Panc1 (cell line): ENCODE data around the gene CDCA8. TPM values are rescaled to one million over a fixed set of nuclear protein-coding genes. Genes with fewer than 3 reads are reported as not detected.

Source experiments
- ATAC-seq: fragments of 200-7000 bp; cut with Tn5 transposase; 2 replicates; pipeline ENCODE4 v1.9.1; 2020; ENCODE audit warnings: mild to moderate bottlenecking, moderate library complexity
- BruUV-seq: library from RNA; stranded (reverse); fragments of 400-500 nt; replicated peaks from 2 replicates; lab custom pipeline; 2021; lab: Mats Ljungman, UMichigan
- CTCF ChIA-PET: fragments of 300-600 bp; sonication (Branson Sonifier 250); formaldehyde crosslinking; loops from one replicate; lab custom pipeline; 2022; ENCODE audit warnings: antibody characterized with exemption; lab: Charles Lee
- POLR2A ChIA-PET: fragments of 300-600 bp; sonication (Branson Sonifier 250); formaldehyde crosslinking; loops from one replicate; lab custom pipeline; 2022; ENCODE audit warnings: antibody characterized with exemption; lab: Charles Lee
- DNase-seq: peaks from one replicate; pipeline ENCODE4 v3.0.0-alpha.2; 2010; ENCODE audit warnings: low read depth, low spot score
- H3K27ac ChIP-seq: 2 replicates; pipeline ENCODE4 v1.5.1; 2011; ENCODE audit warnings: mild to moderate bottlenecking, low read length, inconsistent platforms
- H3K27me3 ChIP-seq: fragments of 200-500 bp; sonication (Bioruptor generic); 2 replicates; pipeline ENCODE4 v1.6.0; 2014; ENCODE audit warnings: low read length, inconsistent platforms; ENCODE audit not compliant: control insufficient read depth, insufficient read depth
- H3K36me3 ChIP-seq: fragments of 200-500 bp; sonication (Bioruptor generic); 2 replicates; pipeline ENCODE4 v1.5.1; 2014; ENCODE audit warnings: inconsistent platforms, mild to moderate bottlenecking, low read length, moderate library complexity; ENCODE audit not compliant: control insufficient read depth, insufficient read depth
- H3K4me1 ChIP-seq: 2 replicates; pipeline ENCODE4 v1.5.1; 2011; ENCODE audit warnings: inconsistent platforms, mild to moderate bottlenecking, low read length, moderate library complexity; ENCODE audit not compliant: control insufficient read depth, insufficient read depth
- H3K4me3 ChIP-seq, 2 experiments: 2 replicates each; pipeline ENCODE4 v1.5.1; 2011 to 2012; ENCODE audit warnings: low read depth in 2 of 2, low read length in 2 of 2, mild to moderate bottlenecking in 2 of 2, inconsistent platforms in 1 of 2, moderate library complexity in 1 of 2
- H3K9me3 ChIP-seq: fragments of 200-500 bp; sonication (Bioruptor generic); 2 replicates; pipeline ENCODE4 v1.5.1; 2014; ENCODE audit warnings: low read depth, mild to moderate bottlenecking, inconsistent platforms, low read length, moderate library complexity; ENCODE audit not compliant: control insufficient read depth, insufficient read depth
- CTCF ChIP-seq: fragments of 450-650 bp; IDR thresholded peaks from 2 replicates; pipeline ENCODE4 v1.5.1; 2017; ENCODE audit warnings: mild to moderate bottlenecking
- POLR2AphosphoS5 ChIP-seq: IDR thresholded peaks from 2 replicates; pipeline ENCODE4 v1.6.1; 2012; ENCODE audit warnings: mild to moderate bottlenecking, low read depth, low read length, moderate library complexity
- REST ChIP-seq, 2 experiments: IDR thresholded peaks; 2 replicates each; pipeline ENCODE4 v1.6.1; 2011 to 2012; ENCODE audit warnings: low read depth in 2 of 2, control low read depth in 1 of 2, low read length in 1 of 2, mild to moderate bottlenecking in 1 of 2, moderate library complexity in 1 of 2; ENCODE audit not compliant: insufficient read depth in 1 of 2
- SIN3A ChIP-seq: IDR thresholded peaks from 2 replicates; pipeline ENCODE4 v1.6.1; 2012; ENCODE audit warnings: low read depth, mild to moderate bottlenecking, low read length, moderate library complexity, borderline replicate concordance; ENCODE audit not compliant: insufficient read depth
- TCF7L2 ChIP-seq: IDR thresholded peaks from 2 replicates; pipeline ENCODE4 v1.6.1; 2011; ENCODE audit warnings: mild to moderate bottlenecking, low read depth, low read length, inconsistent platforms
- in situ Hi-C: cut with HindIII; loops from 2 replicates; pipeline ENCODE4 v1.10.0; 2016; ENCODE audit warnings: low sequenced_read_pairs, low pct_unique_long_range_greater_than_20kb
- intact Hi-C: fragments of 100-400 bp; cut with micrococcal nuclease; formaldehyde crosslinking; loops from one replicate; pipeline ENCODE4 v1.10.0; 2022; ENCODE audit not compliant: unreplicated experiment
- total RNA-seq: library from RNA; stranded (reverse); gene quantifications from one replicate; pipeline ENCODE4 v1.2.1, GENCODE V29; 2021; ENCODE audit not compliant: unreplicated experiment

The CDCA8 gene
- total RNA-seq, 1 experiment from 2014 or later = 56.5 TPM

GRCh38 chr1:37661401-37661800, 30.9 kb upstream of the CDCA8 start:
- ATAC-seq (peak; percentile 54; the same call in 1 of the 2 replicates), DNase-seq (no peak)
- H3K27ac ChIP-seq = no peak overlapping the region
- no TSS peak for BruUV-seq
- peaks cover 2% of the 10 kb centered on the region; the same call in 1 of the 2 replicates for H3K4me1 ChIP-seq
- ChIA-PET CTCF (no interaction called here), POLR2A (no interaction called here)
- intact Hi-C loops (no loop called here), in situ Hi-C loops (no loop called here)
- H3K36me3 ChIP-seq = no peaks in the 10 kb centered on the region
- no peaks in the 10 kb centered on the region for H3K9me3 ChIP-seq
- no peaks in the 10 kb centered on the region for H3K27me3 ChIP-seq
- H3K4me3 ChIP-seq = no peak overlapping the region
- no peak for TF ChIP-seq TCF7L2
- no peak for TF ChIP-seq SIN3A
- TF ChIP-seq REST (IDR thresholded peaks at IDR 0.05; ENCODE audit: insufficient read depth in 1 of 2, low read depth in 2 of 2, low read length in 1 of 2) = no peak
- TF ChIP-seq POLR2AphosphoS5 = no peak
- no peak for TF ChIP-seq CTCF

- CTCF ChIA-PET = interaction anchor here (0.6 to 0.7 kb wide), 2 partner anchors 59 to 1496 kb away, joined by 3 to 4 read pairs; no protein-coding TSS in a partner anchor
- no TSS peak for BruUV-seq
- in situ Hi-C loops = no loop called here
These were observed 30.1 kb upstream of the CDCA8 start for GRCh38 chr1:37662031-37662755.

More at GRCh38 chr1:37662031-37662755, 30.1 kb upstream of the CDCA8 start:
- no peaks in the 10 kb centered on the region for H3K27me3 ChIP-seq
- H3K27ac ChIP-seq = no peak overlapping the region
- ATAC-seq = 0 out of 2 replicates have a peak, but pooled peaks have one; percentile 50
- TF ChIP-seq CTCF (no peak), REST (IDR thresholded peaks at IDR 0.05; ENCODE audit: insufficient read depth in 1 of 2, low read depth in 2 of 2, low read length in 1 of 2) (no peak), SIN3A (no peak), TCF7L2 (no peak), POLR2AphosphoS5 (no peak)
- POLR2A ChIA-PET = interaction anchor here (0.7 kb wide), 1 partner anchor 68 kb away, joined by 3 read pairs; no protein-coding TSS in a partner anchor
- no peaks in the 10 kb centered on the region for H3K36me3 ChIP-seq
- intact Hi-C loops = no loop called here
- DNase-seq = no peak
- no peak overlapping the region for H3K4me3 ChIP-seq
- H3K9me3 ChIP-seq = no peaks in the 10 kb centered on the region
- H3K4me1 ChIP-seq = peaks cover 2% of the 10 kb centered on the region; the same call in 1 of the 2 replicates
